DOHH2 (cell line): ENCODE results near the gene IFI27L1.

Experiments
- H3F3A ChIP-seq: fragments of 200-600 bp; sonication (generic), shearing (Covaris generic); 2 replicates; pipeline ENCODE4 v1.6.0; 2016; ENCODE audit warnings: antibody characterized with exemption, mild to moderate bottlenecking; ENCODE audit not compliant: control insufficient read depth, insufficient read depth
- H3K27ac ChIP-seq: fragments of 200-600 bp; sonication (generic); 2 replicates; pipeline ENCODE4 v1.5.1; 2014; ENCODE audit warnings: low read depth, mild to moderate bottlenecking, low read length, moderate library complexity
- H3K27me3 ChIP-seq: fragments of 200-600 bp; sonication (generic); 2 replicates; pipeline ENCODE4 v1.6.1; 2014; ENCODE audit warnings: mild to moderate bottlenecking, low read length, mixed read lengths; ENCODE audit not compliant: control insufficient read depth
- H3K36me3 ChIP-seq: fragments of 200-600 bp; sonication (generic); 2 replicates; pipeline ENCODE4 v1.6.1; 2014; ENCODE audit warnings: mild to moderate bottlenecking, low read length, moderate library complexity, mixed read lengths; ENCODE audit not compliant: control insufficient read depth
- H3K4me1 ChIP-seq: fragments of 200-600 bp; sonication (generic); 2 replicates; pipeline ENCODE4 v1.6.1; 2014; ENCODE audit warnings: mild to moderate bottlenecking, low read length, mixed read lengths; ENCODE audit not compliant: control insufficient read depth
- H3K4me2 ChIP-seq: fragments of 200-600 bp; sonication (generic); 2 replicates; pipeline ENCODE4 v1.6.0; 2014; ENCODE audit warnings: mild to moderate bottlenecking, low read length, moderate library complexity
- H3K4me3 ChIP-seq: fragments of 200-600 bp; sonication (generic); 2 replicates; pipeline ENCODE4 v1.5.1; 2014; ENCODE audit warnings: mild to moderate bottlenecking, low read length, mixed read lengths
- H3K79me2 ChIP-seq: fragments of 200-600 bp; sonication (generic); 2 replicates; pipeline ENCODE4 v1.6.1; 2014; ENCODE audit warnings: mild to moderate bottlenecking, low read length, mixed read lengths; ENCODE audit not compliant: control insufficient read depth
- H3K9me2 ChIP-seq: fragments of 200-600 bp; sonication (generic); replicated peaks from 2 replicates; pipeline ENCODE4 v1.6.1; 2014; ENCODE audit warnings: mild to moderate bottlenecking, low read length, mixed read lengths; ENCODE audit not compliant: control insufficient read depth
- H3K9me3 ChIP-seq: fragments of 200-600 bp; sonication (generic); 2 replicates; pipeline ENCODE4 v1.6.1; 2014; ENCODE audit warnings: antibody characterized with exemption, low read length, mixed read lengths; ENCODE audit not compliant: control insufficient read depth, insufficient read depth
- H4K20me1 ChIP-seq: fragments of 200-600 bp; sonication (generic); 2 replicates; pipeline ENCODE4 v1.6.0; 2014; ENCODE audit warnings: low read depth, mild to moderate bottlenecking, antibody characterized with exemption, low read length, moderate library complexity; ENCODE audit not compliant: control insufficient read depth, insufficient read depth
- CTCF ChIP-seq: fragments of 200-600 bp; sonication (generic); IDR thresholded peaks from one replicate; pipeline ENCODE4 v1.5.1; 2014; ENCODE audit warnings: antibody characterized with exemption, mild to moderate bottlenecking, low read depth, low read length; ENCODE audit not compliant: poor library complexity, severe bottlenecking
- EZH2phosphoT487 ChIP-seq: fragments of 200-600 bp; sonication (generic); IDR thresholded peaks from 2 replicates; pipeline ENCODE4 v1.6.1; 2017; ENCODE audit warnings: borderline replicate concordance, mild to moderate bottlenecking, antibody characterized with exemption, low read length, moderate library complexity, mixed read lengths

The IFI27L1 gene

GRCh38 chr14:94038921-94039629 is 42.0 kb upstream of the IFI27L1 start:
- H3K4me2 ChIP-seq, result no peak overlapping the region
- no peak overlapping the region for H3K27ac ChIP-seq
- H4K20me1 ChIP-seq, result no peaks in the 10 kb centered on the region
- no peaks in the 10 kb centered on the region for H3K4me1 ChIP-seq
- TF ChIP-seq EZH2phosphoT487 (no peak), CTCF (no peak)
- H3K9me2 ChIP-seq, result no peaks in the 10 kb centered on the region
- no peaks in the 10 kb centered on the region for H3F3A ChIP-seq
- H3K9me3 ChIP-seq, result no peaks in the 10 kb centered on the region
- no peaks in the 10 kb centered on the region for H3K27me3 ChIP-seq
- no peaks in the 10 kb centered on the region for H3K36me3 ChIP-seq
- H3K4me3 ChIP-seq, result no peak overlapping the region
- H3K79me2 ChIP-seq, result no peaks in the 10 kb centered on the region

DNA sequence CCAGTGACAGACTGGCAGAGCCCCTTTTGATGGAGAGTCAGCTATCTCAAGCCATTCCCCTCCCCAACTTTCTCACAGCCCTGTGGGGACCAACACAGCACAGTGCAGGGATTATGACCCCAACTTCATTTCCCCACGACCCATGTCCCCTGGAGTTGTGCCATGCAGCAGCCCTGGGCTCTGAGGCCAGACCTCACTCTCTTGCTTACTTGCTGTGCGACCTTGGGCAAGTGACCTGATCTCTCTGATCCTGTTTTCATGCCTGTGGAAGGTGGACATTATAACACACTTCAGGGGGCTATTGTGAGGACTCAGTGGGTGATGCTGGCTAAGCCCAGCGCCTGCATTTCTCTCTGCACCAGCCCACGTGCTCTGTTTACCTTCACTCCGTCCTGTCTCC is 40.9 kb upstream of the IFI27L1 start:
- H3K27ac ChIP-seq, result no peak overlapping the region
- H3K4me2 ChIP-seq, result no peak overlapping the region
- H3K27me3 ChIP-seq, result no peaks in the 10 kb centered on the region
- H4K20me1 ChIP-seq, result no peaks in the 10 kb centered on the region
- TF ChIP-seq CTCF (no peak), EZH2phosphoT487 (no peak)
- no peaks in the 10 kb centered on the region for H3K9me3 ChIP-seq
- H3K9me2 ChIP-seq, result no peaks in the 10 kb centered on the region
- H3K36me3 ChIP-seq, result peaks cover 10% of the 10 kb centered on the region
- H3K4me3 ChIP-seq, result no peak overlapping the region
- H3K79me2 ChIP-seq, result no peaks in the 10 kb centered on the region
- no peaks in the 10 kb centered on the region for H3K4me1 ChIP-seq
- H3F3A ChIP-seq, result no peaks in the 10 kb centered on the region

DNA sequence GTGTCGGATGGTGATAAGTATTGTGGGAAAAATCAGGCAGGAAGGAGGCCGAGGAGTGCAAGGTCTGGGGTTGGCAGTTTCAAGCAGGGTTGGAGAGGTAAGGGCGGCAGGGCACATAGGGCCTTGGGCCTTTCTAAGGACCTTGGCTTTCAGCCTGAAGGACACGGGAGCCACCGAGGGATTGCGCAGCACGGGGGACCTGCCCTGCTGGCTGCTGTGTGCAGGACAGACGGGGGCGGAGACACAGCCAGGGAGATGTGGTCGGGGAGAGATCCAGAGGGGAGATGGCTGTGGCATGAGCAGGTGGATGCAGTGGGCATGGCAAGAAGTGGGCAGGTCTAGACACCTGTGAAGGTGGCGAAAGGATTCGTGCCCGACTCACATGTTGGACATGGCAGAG is 40.3 kb upstream of the IFI27L1 start:
- Histone ChIP-seq H3K4me1 (no peaks in the 10 kb centered on the region), H3K4me2 (no peak overlapping the region), H3F3A (no peaks in the 10 kb centered on the region), H3K79me2 (no peaks in the 10 kb centered on the region), H3K27me3 (no peaks in the 10 kb centered on the region), H3K27ac (no peak overlapping the region), H3K9me3 (no peaks in the 10 kb centered on the region), H4K20me1 (no peaks in the 10 kb centered on the region), H3K4me3 (no peak overlapping the region), H3K9me2 (no peaks in the 10 kb centered on the region), H3K36me3 (peaks cover 15% of the 10 kb centered on the region)
- no peak for TF ChIP-seq EZH2phosphoT487
- TF ChIP-seq CTCF, result no peak
